Kidney (tissue), 14 donors: ENCODE measurements around the gene USP46. TPM values are rescaled to one million over a fixed set of nuclear protein-coding genes. Genes with fewer than 3 reads are reported as not detected.

Source experiments
- DNase-seq, 5 donors: peaks; one replicate each; pipeline ENCODE4 v3.0.0-alpha.2; 2013 to 2020
- FAIRE-seq: peaks from 2 replicates; lab custom pipeline; 2012; peaks lifted over from hg19 to GRCh38; lab: Jason Lieb, UNC
- H3K27ac ChIP-seq, 2 donors: one replicate each; pipeline ENCODE4 v1.7.0; 2013; ENCODE audit warnings: low read depth in 2 of 2, low read length in 2 of 2, inconsistent platforms in 1 of 2
- H3K27me3 ChIP-seq: one replicate; pipeline ENCODE4 v1.7.1; 2013; ENCODE audit warnings: low read length, inconsistent platforms; ENCODE audit not compliant: control insufficient read depth, insufficient read depth
- H3K36me3 ChIP-seq, 3 donors: one replicate each; pipeline versions ENCODE4 v1.7.0 to v1.7.1; 2013; ENCODE audit warnings: low read length in 3 of 3, control low read depth in 1 of 3, inconsistent platforms in 1 of 3; ENCODE audit not compliant: insufficient read depth in 3 of 3, control insufficient read depth in 2 of 3
- H3K4me1 ChIP-seq, 3 donors: one replicate each; pipeline versions ENCODE4 v1.7.0 to v1.7.1; 2013; ENCODE audit warnings: low read length in 3 of 3, inconsistent platforms in 1 of 3, low read depth in 1 of 3; ENCODE audit not compliant: control insufficient read depth in 2 of 3, insufficient read depth in 2 of 3
- H3K4me3 ChIP-seq, 3 donors: one replicate each; pipeline versions ENCODE4 v1.7.0 to v1.8.1; 2013; ENCODE audit warnings: low read length in 3 of 3, control low read depth in 1 of 3, inconsistent platforms in 1 of 3
- H3K9ac ChIP-seq, 3 donors: one replicate each; pipeline versions ENCODE4 v1.7.0 to v1.7.1; 2013; ENCODE audit warnings: low read length in 3 of 3, control low read depth in 1 of 3, inconsistent platforms in 1 of 3
- H3K9me3 ChIP-seq, 3 donors: one replicate each; pipeline versions ENCODE4 v1.7.0 to v1.7.1; 2013; ENCODE audit warnings: low read length in 3 of 3, control low read depth in 1 of 3, inconsistent platforms in 1 of 3; ENCODE audit not compliant: control insufficient read depth in 2 of 3, insufficient read depth in 1 of 3
- CTCF ChIP-seq: IDR thresholded peaks from 3 replicates; pipeline ENCODE4 v1.5.1; 2012; ENCODE audit warnings: mild to moderate bottlenecking, moderate library complexity, borderline replicate concordance; ENCODE audit not compliant: insufficient read depth; ENCODE audit errors: extremely low read depth
- intact Hi-C: fragments of 100-400 bp; cut with DNase I; formaldehyde crosslinking; loops from one replicate; pipeline ENCODE4 v1.11.1; 2022
- polyA plus RNA-seq: library from polyadenylated mRNA; stranded (reverse); fragments of 350-450 nt; fragmentation: Illumina TruSeq; extraction: RNeasy Lipid Tissue Mini Kit (QIAGEN cat#74804); gene quantifications from one replicate; pipeline ENCODE4 v1.2.3, GENCODE V29; 2014; ENCODE audit warnings: low read depth, low replicate concordance; ENCODE audit not compliant: insufficient read depth
- total RNA-seq: library from RNA; stranded (reverse); fragmentation: NEBNext Ultra II Directional; extraction: Animal tissue kit (Norgen Biotek cat#: 25700); gene quantifications from one replicate; pipeline ENCODE4 v1.2.1, GENCODE V29; 2021
- donor health status: control.
- donor health status: control.
- donor health status: control.
- donor health status: control.
- donor health status: control.
- donor health status: DM: yes; HTN: yes; CAD: no.
- donor health status: Normal renal cell carcinoma (clear cell type).

USP46 gene
- total and polyA plus RNA-seq, 2 donors from 2014 or later, result 8.2 to 16.9 TPM

GRCh38 chr4:52704133-52704532 lies 45.0 kb upstream of the USP46 start:
- Histone ChIP-seq H3K27ac (no peak overlapping the region), H3K36me3 (no peaks in the 10 kb centered on the region), H3K9ac (no peak overlapping the region), H3K27me3 (no peaks in the 10 kb centered on the region), H3K9me3 (no peaks in the 10 kb centered on the region), H3K4me3 (no peak overlapping the region), H3K4me1 (no peaks in the 10 kb centered on the region)
- intact Hi-C loops, result no loop called here
- FAIRE-seq (no peak), DNase-seq (no peak)
- no peak for TF ChIP-seq CTCF

- intact Hi-C loops, result no loop called here
- DNase-seq (no peak), FAIRE-seq (no peak)
- no peaks in the 10 kb centered on the region for H3K9me3 ChIP-seq
- no peak for TF ChIP-seq CTCF
- H3K4me1 ChIP-seq, result no peaks in the 10 kb centered on the region
- H3K36me3 ChIP-seq, result no peaks in the 10 kb centered on the region
- no peak overlapping the region for H3K4me3 ChIP-seq
- no peak overlapping the region for H3K27ac ChIP-seq
- no peaks in the 10 kb centered on the region for H3K27me3 ChIP-seq
- no peak overlapping the region for H3K9ac ChIP-seq
Observed at GRCh38 chr4:52701207-52701606, 42.1 kb upstream of the USP46 start.

DNA sequence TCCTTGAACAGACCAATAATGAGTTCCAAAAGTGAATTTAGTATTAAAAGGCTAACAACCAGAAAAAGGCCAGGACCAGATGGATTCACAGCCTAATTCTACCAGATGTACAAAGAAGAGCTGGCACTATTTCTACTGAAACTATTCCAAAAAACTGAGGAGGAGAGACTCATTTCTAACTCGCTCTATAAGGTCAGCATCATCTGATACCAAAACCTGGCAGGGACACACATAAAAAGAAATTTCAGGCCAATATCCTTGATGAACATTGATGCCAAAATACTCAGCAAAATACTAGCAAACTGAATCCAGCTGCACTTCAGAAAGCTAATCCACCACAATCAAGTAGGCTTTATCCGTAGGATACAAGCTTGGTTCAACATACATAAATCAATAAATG lies 35.8 kb upstream of the USP46 start:
- Histone ChIP-seq H3K27ac (no peak overlapping the region), H3K9me3 (peaks cover 0 to 5% (median 0%) of the 10 kb centered on the region in 3 donors), H3K4me3 (no peak overlapping the region), H3K9ac (no peak overlapping the region), H3K36me3 (no peaks in the 10 kb centered on the region), H3K27me3 (no peaks in the 10 kb centered on the region), H3K4me1 (no peaks in the 10 kb centered on the region)
- FAIRE-seq, result no peak
- DNase-seq, result no peak
- TF ChIP-seq CTCF, result no peak
- intact Hi-C loops, result no loop called here

DNA sequence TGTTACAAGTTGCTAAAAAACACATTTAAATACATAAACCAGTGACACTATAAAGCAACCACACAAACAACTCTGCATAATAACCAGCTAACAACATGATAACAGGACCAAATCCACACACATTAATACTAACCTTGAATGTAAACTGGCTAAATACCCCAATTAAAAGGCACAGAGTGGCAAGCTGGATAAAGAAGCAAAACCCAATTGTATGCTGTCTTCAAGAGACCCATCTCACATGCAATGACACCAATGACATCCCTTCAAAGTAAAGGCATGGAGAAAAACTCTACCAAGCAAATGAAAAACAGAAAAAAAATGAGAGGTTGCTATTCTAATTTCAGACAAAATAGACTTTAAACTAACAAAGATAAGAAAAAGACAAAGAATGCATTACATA lies 34.4 kb upstream of the USP46 start:
- intact Hi-C loops, result no loop called here
- no peak for DNase-seq
- no peak for TF ChIP-seq CTCF
- FAIRE-seq, result no peak
- Histone ChIP-seq H3K4me3 (no peak overlapping the region), H3K4me1 (no peaks in the 10 kb centered on the region), H3K36me3 (no peaks in the 10 kb centered on the region), H3K9me3 (peaks cover 0 to 5% (median 0%) of the 10 kb centered on the region in 3 donors), H3K27me3 (no peaks in the 10 kb centered on the region), H3K27ac (no peak overlapping the region), H3K9ac (no peak overlapping the region)
